NCI-H2227 treated with DMSO at 0.1 percent for 48 hours (cell line): Measurements from ENCODE around the gene NARF.
"Not testable (repeated sequence)": the region's sequence is repeated elsewhere in the genome, so short reads cannot be mapped to it uniquely, and the experiment has no call there.

ENCODE experiments used
- DNase-seq: peaks from one replicate; lab custom pipeline; 2025; lab: John Stamatoyannopoulos, UW

NARF gene

GRCh38 chr17:82447876-82448275, 10.7 kb upstream of the NARF start:
- no peak for DNase-seq

- no peak for DNase-seq
These were observed 9.2 kb upstream of the NARF start for GRCh38 chr17:82449131-82449882.

- DNase-seq = no peak
These were observed 8.6 kb upstream of the NARF start for GRCh38 chr17:82449883-82450356.

GRCh38 chr17:82450357-82451106, 8.0 kb upstream of the NARF start, which contains the start of gene CYBC1:
Gene CYBC1, minus strand, starts transcription at chr17:82450752. Its CDS starts 1,498 bp downstream, at chr17:82449254.
- DNase-seq = peak; percentile 92

GRCh38 chr17:82452162-82452561, 6.4 kb upstream of the NARF start:
- no peak for DNase-seq

GRCh38 chr17:82453151-82453550, 5.4 kb upstream of the NARF start:
- not testable (repeated sequence) for DNase-seq

GRCh38 chr17:82453706-82454105, 4.8 kb upstream of the NARF start:
- not testable (repeated sequence) for DNase-seq

GRCh38 chr17:82457073-82457928, 1.2 kb upstream of the NARF start:
- DNase-seq = no peak

GRCh38 chr17:82457929-82458178, 687 bp upstream of the NARF start:
- no peak for DNase-seq

- no peak for DNase-seq
These were observed 414 bp downstream of the NARF start for GRCh38 chr17:82458885-82459424.

GRCh38 chr17:82459936-82460335, 1.4 kb downstream of the NARF start:
- DNase-seq = not testable (repeated sequence)

- DNase-seq = no peak
These were observed 3.4 kb downstream of the NARF start for GRCh38 chr17:82461827-82462524.

GRCh38 chr17:82463391-82463790, 4.8 kb downstream of the NARF start:
- no peak for DNase-seq

- DNase-seq = no peak
These were observed 5.5 kb downstream of the NARF start for GRCh38 chr17:82463925-82464566.

- no peak for DNase-seq
These were observed 6.0 kb downstream of the NARF start for GRCh38 chr17:82464567-82464929.

GRCh38 chr17:82465023-82465603, 6.6 kb downstream of the NARF start:
- DNase-seq = no peak

- no peak for DNase-seq
These were observed 10.2 kb downstream of the NARF start for GRCh38 chr17:82468692-82469091.

- no peak for DNase-seq
These were observed 11.5 kb downstream of the NARF start for GRCh38 chr17:82470065-82470464.

- no peak for DNase-seq
These were observed 15.9 kb downstream of the NARF start for GRCh38 chr17:82474223-82475010.

GRCh38 chr17:82475458-82475857, 16.9 kb downstream of the NARF start:
- DNase-seq = no peak
